ENCODE measurements around the gene DIP2C. TPM values are rescaled to one million over a fixed set of nuclear protein-coding genes. Genes with fewer than 3 reads are reported as not detected.

Gene DIP2C
- total and polyA plus RNA-seq, 2 donors from 2014 or later: 6.2 to 22.6 TPM

DNA sequence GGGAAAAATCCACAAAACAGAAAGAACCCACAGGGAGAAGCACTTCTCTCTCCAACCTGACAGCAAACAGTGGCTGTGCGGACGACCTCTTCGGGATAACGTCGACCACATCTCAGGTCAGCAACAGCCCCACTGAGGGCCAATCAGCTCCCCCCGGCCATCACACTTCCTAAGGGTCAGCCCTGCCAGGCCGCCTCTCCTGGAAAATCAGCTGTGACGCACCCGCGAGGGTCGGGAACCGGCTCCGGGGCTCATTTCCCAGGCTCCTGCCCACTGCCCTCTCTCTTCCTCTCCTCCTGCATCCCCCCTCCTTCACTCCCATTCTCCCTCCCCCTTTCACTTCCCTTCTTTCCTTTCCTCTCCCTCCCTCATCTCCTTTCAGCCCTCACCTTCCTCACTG lies 118.3 kb downstream of the DIP2C start:
- no peaks in the 10 kb centered on the region for H3K9me3 ChIP-seq (ENCODE audit: control insufficient read depth in 2 of 3, insufficient read depth in 1 of 3, low read length in 3 of 3)
- TF ChIP-seq, protein P1, sequence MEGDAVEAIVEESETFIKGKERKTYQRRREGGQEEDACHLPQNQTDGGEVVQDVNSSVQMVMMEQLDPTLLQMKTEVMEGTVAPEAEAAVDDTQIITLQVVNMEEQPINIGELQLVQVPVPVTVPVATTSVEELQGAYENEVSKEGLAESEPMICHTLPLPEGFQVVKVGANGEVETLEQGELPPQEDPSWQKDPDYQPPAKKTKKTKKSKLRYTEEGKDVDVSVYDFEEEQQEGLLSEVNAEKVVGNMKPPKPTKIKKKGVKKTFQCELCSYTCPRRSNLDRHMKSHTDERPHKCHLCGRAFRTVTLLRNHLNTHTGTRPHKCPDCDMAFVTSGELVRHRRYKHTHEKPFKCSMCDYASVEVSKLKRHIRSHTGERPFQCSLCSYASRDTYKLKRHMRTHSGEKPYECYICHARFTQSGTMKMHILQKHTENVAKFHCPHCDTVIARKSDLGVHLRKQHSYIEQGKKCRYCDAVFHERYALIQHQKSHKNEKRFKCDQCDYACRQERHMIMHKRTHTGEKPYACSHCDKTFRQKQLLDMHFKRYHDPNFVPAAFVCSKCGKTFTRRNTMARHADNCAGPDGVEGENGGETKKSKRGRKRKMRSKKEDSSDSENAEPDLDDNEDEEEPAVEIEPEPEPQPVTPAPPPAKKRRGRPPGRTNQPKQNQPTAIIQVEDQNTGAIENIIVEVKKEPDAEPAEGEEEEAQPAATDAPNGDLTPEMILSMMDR (IDR thresholded peaks at IDR 0.05; ENCODE audit: borderline replicate concordance, extremely low read depth, insufficient read depth): no peak
- H3K27ac ChIP-seq (ENCODE audit: low read depth in 2 of 2, low read length in 2 of 2): no peak overlapping the region
- FAIRE-seq (no peak), DNase-seq (no peak)
- intact Hi-C loops (cut with DNase I): no loop called here
- no peak overlapping the region for H3K4me3 ChIP-seq (ENCODE audit: low read length in 3 of 3)
- no peaks in the 10 kb centered on the region for H3K36me3 ChIP-seq (ENCODE audit: control insufficient read depth in 2 of 3, insufficient read depth in 3 of 3, low read length in 3 of 3)
- H3K9ac ChIP-seq (ENCODE audit: low read length in 3 of 3): no peak overlapping the region
- H3K4me1 ChIP-seq (ENCODE audit: control insufficient read depth in 2 of 3, insufficient read depth in 2 of 3, low read depth in 1 of 3, low read length in 3 of 3): peaks cover 2 to 13% (median 12%) of the 10 kb centered on the region in 3 donors
- no peaks in the 10 kb centered on the region for H3K27me3 ChIP-seq (ENCODE audit: control insufficient read depth, insufficient read depth, low read length)

DNA sequence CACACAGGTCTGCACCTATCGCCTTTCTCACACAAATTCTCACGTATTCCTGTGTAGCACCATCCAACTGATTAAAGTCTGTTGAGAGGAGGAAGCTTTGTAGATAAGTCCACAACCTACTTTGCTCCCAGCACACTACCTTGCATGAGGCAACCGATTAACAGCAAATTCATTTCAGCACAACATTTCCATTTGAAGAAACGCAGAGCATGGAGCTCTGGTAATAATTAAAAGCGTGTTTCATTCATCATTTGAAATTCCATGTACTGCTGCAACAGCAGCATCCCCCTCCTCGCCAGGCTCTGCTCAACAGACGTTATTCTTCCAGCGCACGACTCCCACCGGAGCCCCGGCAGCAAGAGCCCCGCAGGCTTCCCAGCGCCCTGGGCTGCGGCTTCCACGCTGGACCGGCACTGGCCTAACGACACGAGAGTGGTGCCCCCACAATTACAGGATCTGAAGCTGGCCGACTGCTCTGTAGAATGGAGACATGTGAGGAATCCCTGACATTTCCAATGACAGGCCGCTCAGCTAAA lies 118.8 kb downstream of the DIP2C start:
- H3K9ac ChIP-seq (ENCODE audit: low read length in 3 of 3): no peak overlapping the region
- DNase-seq (no peak), FAIRE-seq (no peak)
- no peaks in the 10 kb centered on the region for H3K36me3 ChIP-seq (ENCODE audit: control insufficient read depth in 2 of 3, insufficient read depth in 3 of 3, low read length in 3 of 3)
- TF ChIP-seq, protein P1 (IDR thresholded peaks at IDR 0.05; ENCODE audit: borderline replicate concordance, extremely low read depth, insufficient read depth): no peak
- peaks cover 2 to 11% (median 7%) of the 10 kb centered on the region in 3 donors for H3K4me1 ChIP-seq (ENCODE audit: control insufficient read depth in 2 of 3, insufficient read depth in 2 of 3, low read depth in 1 of 3, low read length in 3 of 3)
- no peak overlapping the region for H3K27ac ChIP-seq (ENCODE audit: low read depth in 2 of 2, low read length in 2 of 2)
- intact Hi-C loops (cut with DNase I): no loop called here
- H3K4me3 ChIP-seq (ENCODE audit: low read length in 3 of 3): no peak overlapping the region
- no peaks in the 10 kb centered on the region for H3K27me3 ChIP-seq (ENCODE audit: control insufficient read depth, insufficient read depth, low read length)
- no peaks in the 10 kb centered on the region for H3K9me3 ChIP-seq (ENCODE audit: control insufficient read depth in 2 of 3, insufficient read depth in 1 of 3, low read length in 3 of 3)

DNA sequence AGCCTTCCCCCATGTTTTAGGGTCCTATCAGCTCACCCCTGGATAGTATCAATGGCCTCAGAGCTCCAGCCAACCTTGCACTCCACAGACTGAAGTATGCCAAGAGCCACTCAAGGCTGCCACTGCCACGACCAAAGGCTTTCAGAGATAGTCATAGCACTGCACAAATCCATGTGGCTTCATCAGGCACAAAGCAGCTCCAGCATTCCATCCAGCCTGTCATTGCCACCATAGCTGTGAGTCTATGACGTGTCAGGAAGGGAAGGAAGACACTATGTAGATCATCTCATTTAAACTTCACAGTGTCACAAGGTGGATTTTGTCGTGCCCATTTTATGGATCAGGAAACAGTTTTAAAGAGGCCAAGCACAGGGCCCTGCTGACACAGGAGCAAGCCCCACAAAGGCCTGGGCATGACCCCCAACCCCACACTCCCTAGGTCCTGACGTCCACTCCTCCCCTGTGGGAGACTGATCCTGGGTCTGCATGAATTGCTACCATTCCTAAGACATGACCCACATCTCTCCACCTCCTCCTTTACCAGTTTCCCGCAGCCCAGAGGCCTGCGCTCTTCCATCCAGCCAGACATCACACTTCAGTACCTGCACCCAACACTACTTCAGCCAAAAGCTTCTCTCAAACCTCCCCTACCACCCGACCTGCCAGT lies 119.4 kb downstream of the DIP2C start:
- Histone ChIP-seq H3K4me3 (ENCODE audit: low read length in 3 of 3) (no peak overlapping the region), H3K4me1 (ENCODE audit: control insufficient read depth in 2 of 3, insufficient read depth in 2 of 3, low read depth in 1 of 3, low read length in 3 of 3) (peaks cover 2 to 9% (median 6%) of the 10 kb centered on the region in 3 donors), H3K27me3 (ENCODE audit: control insufficient read depth, insufficient read depth, low read length) (no peaks in the 10 kb centered on the region), H3K9me3 (ENCODE audit: control insufficient read depth in 2 of 3, insufficient read depth in 1 of 3, low read length in 3 of 3) (no peaks in the 10 kb centered on the region), H3K27ac (ENCODE audit: low read depth in 2 of 2, low read length in 2 of 2) (no peak overlapping the region), H3K9ac (ENCODE audit: low read length in 3 of 3) (no peak overlapping the region), H3K36me3 (ENCODE audit: control insufficient read depth in 2 of 3, insufficient read depth in 3 of 3, low read length in 3 of 3) (no peaks in the 10 kb centered on the region)
- intact Hi-C loops (cut with DNase I): no loop called here
- FAIRE-seq (no peak), DNase-seq (no peak)
- TF ChIP-seq, protein P1 (IDR thresholded peaks at IDR 0.05; ENCODE audit: borderline replicate concordance, extremely low read depth, insufficient read depth): no peak

Measured in kidney (tissue), 14 donors.